SK-N-SH treated with all-trans-retinoic acid at 6 μM for 48 hours (cell line): ENCODE data around the gene CREBRF.

Source experiments
- ATAC-seq: fragments of 200-7000 bp; cut with Tn5 transposase; 3 replicates; pipeline ENCODE4 v1.9.1; 2020; ENCODE audit warnings: mild to moderate bottlenecking, moderate library complexity
- ARNTL ChIP-seq: fragments of 450-650 bp; formaldehyde crosslinking; IDR thresholded peaks from 2 replicates; pipeline ENCODE4 v1.5.0; 2020; ENCODE audit warnings: low read depth, mild to moderate bottlenecking, moderate library complexity, borderline replicate concordance
- BACH2 ChIP-seq: fragments of 250-450 bp; sonication (Bioruptor Pico); IDR thresholded peaks from 2 replicates; pipeline ENCODE4 v1.9.0; 2021; ENCODE audit warnings: mild to moderate bottlenecking, borderline replicate concordance
- CREB5 ChIP-seq: fragments of 250-450 bp; sonication (Bioruptor Pico); IDR thresholded peaks from 2 replicates; pipeline ENCODE4 v1.5.1; 2020; ENCODE audit warnings: low read depth, mild to moderate bottlenecking, moderate library complexity
- CSDC2 ChIP-seq: fragments of 250-450 bp; sonication (Bioruptor Pico); IDR thresholded peaks from 2 replicates; pipeline ENCODE4 v1.5.0; 2020; ENCODE audit warnings: mild to moderate bottlenecking, moderate library complexity
- CSRNP3 ChIP-seq: fragments of 250-450 bp; sonication (Bioruptor Pico); IDR thresholded peaks from 2 replicates; pipeline ENCODE4 v1.5.1; 2021; ENCODE audit warnings: mild to moderate bottlenecking, moderate library complexity
- ESRRG ChIP-seq: fragments of 250-450 bp; sonication (Bioruptor Pico); IDR thresholded peaks from 2 replicates; pipeline ENCODE4 v1.6.1; 2021; ENCODE audit warnings: mild to moderate bottlenecking
- GLIS3 ChIP-seq: fragments of 250-450 bp; sonication (Bioruptor Pico); IDR thresholded peaks from 2 replicates; pipeline ENCODE4 v1.5.0; 2020; ENCODE audit warnings: mild to moderate bottlenecking, moderate library complexity
- ISL1 ChIP-seq: fragments of 250-450 bp; sonication (Bioruptor Pico); IDR thresholded peaks from 2 replicates; pipeline ENCODE4 v2.1.2; 2022; ENCODE audit warnings: mild to moderate bottlenecking, moderate library complexity
- OSR1 ChIP-seq: fragments of 250-450 bp; sonication (Bioruptor Pico); IDR thresholded peaks from 2 replicates; pipeline ENCODE4 v1.8.0; 2022; ENCODE audit warnings: moderate library complexity, mild to moderate bottlenecking, inconsistent platforms
- PATZ1 ChIP-seq: fragments of 250-450 bp; sonication (Bioruptor Pico); IDR thresholded peaks from 2 replicates; pipeline ENCODE4 v1.8.0; 2020; ENCODE audit warnings: mild to moderate bottlenecking, moderate library complexity, borderline replicate concordance
- POU6F1 ChIP-seq: fragments of 250-450 bp; sonication (Bioruptor Pico); IDR thresholded peaks from 2 replicates; pipeline ENCODE4 v1.8.0; 2021; ENCODE audit warnings: low read depth, mild to moderate bottlenecking, moderate library complexity, borderline replicate concordance
- PPARA ChIP-seq: fragments of 250-450 bp; sonication (Bioruptor Pico); IDR thresholded peaks from 2 replicates; pipeline ENCODE4 v1.5.0; 2020; ENCODE audit warnings: mild to moderate bottlenecking, borderline replicate concordance
- RARB ChIP-seq: fragments of 250-450 bp; sonication (Bioruptor Pico); IDR thresholded peaks from 2 replicates; pipeline ENCODE4 v1.8.0; 2021; ENCODE audit warnings: mild to moderate bottlenecking, moderate library complexity
- SNAI2 ChIP-seq: fragments of 250-450 bp; sonication (Bioruptor Pico); IDR thresholded peaks from 2 replicates; pipeline ENCODE4 v1.5.0; 2020; ENCODE audit warnings: mild to moderate bottlenecking, moderate library complexity
- TCF4 ChIP-seq: fragments of 250-450 bp; sonication (Bioruptor Pico); IDR thresholded peaks from 2 replicates; pipeline ENCODE4 v1.8.0; 2021; ENCODE audit warnings: mild to moderate bottlenecking, moderate library complexity, borderline replicate concordance
- TOX ChIP-seq: fragments of 250-450 bp; sonication (Bioruptor Pico); IDR thresholded peaks from 2 replicates; pipeline ENCODE4 v1.8.0; 2021; ENCODE audit warnings: mild to moderate bottlenecking, moderate library complexity, borderline replicate concordance
- ZC3H10 ChIP-seq: fragments of 250-450 bp; sonication (Bioruptor Pico); IDR thresholded peaks from 2 replicates; pipeline ENCODE4 v1.5.1; 2021; ENCODE audit warnings: mild to moderate bottlenecking, moderate library complexity
- ZFP3 ChIP-seq: fragments of 250-450 bp; sonication (Bioruptor Pico); IDR thresholded peaks from 2 replicates; pipeline ENCODE4 v1.5.0; 2020; ENCODE audit warnings: mild to moderate bottlenecking, moderate library complexity
- ZFP30 ChIP-seq: fragments of 450-650 bp; formaldehyde crosslinking; IDR thresholded peaks from 2 replicates; pipeline ENCODE4 v1.5.0; 2022; ENCODE audit warnings: mild to moderate bottlenecking, moderate library complexity
- ZNF8 ChIP-seq: fragments of 450-650 bp; formaldehyde crosslinking; IDR thresholded peaks from 2 replicates; pipeline ENCODE4 v1.5.0; 2020; ENCODE audit warnings: mild to moderate bottlenecking, moderate library complexity

The CREBRF gene

GRCh38 chr5:173020643-173021042 lies 35.5 kb upstream of the CREBRF start:
- ATAC-seq = no peak
- TF ChIP-seq ZFP30 (CRISPR knock-in tag) = no peak
- TF ChIP-seq POU6F1 = no peak
- no peak for TF ChIP-seq BACH2 (CRISPR knock-in tag)
- no peak for TF ChIP-seq PPARA (CRISPR knock-in tag)
- TF ChIP-seq TOX = no peak
- TF ChIP-seq CSRNP3 = no peak
- TF ChIP-seq ISL1 (CRISPR knock-in tag) = no peak
- TF ChIP-seq PATZ1 = no peak
- no peak for TF ChIP-seq SNAI2 (CRISPR knock-in tag)
- TF ChIP-seq ESRRG (CRISPR knock-in tag) = no peak
- no peak for TF ChIP-seq ZFP3
- TF ChIP-seq ARNTL (CRISPR knock-in tag) = no peak
- TF ChIP-seq OSR1 = no peak
- TF ChIP-seq ZC3H10 (CRISPR knock-in tag) = no peak

GRCh38 chr5:173025651-173026050 lies 30.5 kb upstream of the CREBRF start:
- ATAC-seq = no peak
- TF ChIP-seq BACH2 (CRISPR knock-in tag) = no peak
- TF ChIP-seq TOX = no peak
- TF ChIP-seq GLIS3 (CRISPR knock-in tag) = no peak
- no peak for TF ChIP-seq POU6F1

GRCh38 chr5:173027905-173028304 lies 28.2 kb upstream of the CREBRF start:
- no peak for ATAC-seq

More at GRCh38 chr5:173027905-173028304, 28.2 kb upstream of the CREBRF start:
- no peak for TF ChIP-seq ZC3H10 (CRISPR knock-in tag)
- TF ChIP-seq TOX = no peak
- no peak for TF ChIP-seq ZNF8 (CRISPR knock-in tag)
- no peak for TF ChIP-seq TCF4 (CRISPR knock-in tag)
- TF ChIP-seq ISL1 (CRISPR knock-in tag) = no peak
- TF ChIP-seq PATZ1 = no peak
- no peak for TF ChIP-seq CREB5
- TF ChIP-seq SNAI2 (CRISPR knock-in tag) = no peak
- TF ChIP-seq GLIS3 (CRISPR knock-in tag) = no peak
- no peak for TF ChIP-seq CSRNP3
- TF ChIP-seq CSDC2 (CRISPR knock-in tag) = no peak
- TF ChIP-seq ZFP30 (CRISPR knock-in tag) = no peak
- TF ChIP-seq RARB (CRISPR knock-in tag) = no peak
- TF ChIP-seq ZFP3 = no peak
